Measurements from ENCODE around the gene CCDC92.
A peak's percentile ranks its signal among the peaks of the same experiment; 100 is the strongest.

CCDC92 gene, protein sequence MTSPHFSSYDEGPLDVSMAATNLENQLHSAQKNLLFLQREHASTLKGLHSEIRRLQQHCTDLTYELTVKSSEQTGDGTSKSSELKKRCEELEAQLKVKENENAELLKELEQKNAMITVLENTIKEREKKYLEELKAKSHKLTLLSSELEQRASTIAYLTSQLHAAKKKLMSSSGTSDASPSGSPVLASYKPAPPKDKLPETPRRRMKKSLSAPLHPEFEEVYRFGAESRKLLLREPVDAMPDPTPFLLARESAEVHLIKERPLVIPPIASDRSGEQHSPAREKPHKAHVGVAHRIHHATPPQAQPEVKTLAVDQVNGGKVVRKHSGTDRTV

GRCh38 chr12:123972457-123973401 lies at the start of gene CCDC92, which contains the start of gene ZNF664:
Gene CCDC92 (minus strand): TSS chr12:123972831. CDS start chr12:123944305, 28,526 bp downstream.
Gene ZNF664 (plus strand): TSS chr12:123973215. CDS start chr12:124012145, 38,930 bp downstream.
- Mint-ChIP-seq H3K27me3 (no peaks in the 10 kb centered on the region), H3K9me3 (no peaks in the 10 kb centered on the region), H3K4me1 (peaks cover 10 to 25% of the 10 kb centered on the region in 2 donors), H3K36me3 (peaks cover 9 to 12% of the 10 kb centered on the region in 2 donors), H3K27ac (peak within 1 kb of the TSS; percentile 89), H3K4me3 (peak within 1 kb of the TSS; percentile 89 to 91)
- DNase-seq, result peak; percentile 92
- peak; percentile 87 to 90 for ATAC-seq (replicated peaks)

- no peak overlapping the region for H3K4me3 Mint-ChIP-seq
- H3K36me3 Mint-ChIP-seq, result no peaks in the 10 kb centered on the region
- H3K9me3 Mint-ChIP-seq, result no peaks in the 10 kb centered on the region
- peaks cover 13 to 21% of the 10 kb centered on the region in 2 donors for H3K4me1 Mint-ChIP-seq
- no peak for ATAC-seq (replicated peaks)
- H3K27me3 Mint-ChIP-seq, result peaks cover 0 to under 1% of the 10 kb centered on the region in 2 donors
- no peak for DNase-seq
- peak overlapping the region; percentile 10 for H3K27ac Mint-ChIP-seq
These were observed 49.5 kb upstream of the CCDC92 start for GRCh38 chr12:124022161-124022560.

GRCh38 chr12:124021007-124021406 lies 48.4 kb upstream of the CCDC92 start:
- H3K4me3 Mint-ChIP-seq, result no peak overlapping the region
- H3K9me3 Mint-ChIP-seq, result no peaks in the 10 kb centered on the region
- H3K27me3 Mint-ChIP-seq, result no peaks in the 10 kb centered on the region
- H3K36me3 Mint-ChIP-seq, result peaks cover 0 to 2% of the 10 kb centered on the region in 2 donors
- peaks cover 13 to 21% of the 10 kb centered on the region in 2 donors for H3K4me1 Mint-ChIP-seq
- DNase-seq (no peak), ATAC-seq (replicated peaks) (no peak)
- no peak overlapping the region for H3K27ac Mint-ChIP-seq

DNA sequence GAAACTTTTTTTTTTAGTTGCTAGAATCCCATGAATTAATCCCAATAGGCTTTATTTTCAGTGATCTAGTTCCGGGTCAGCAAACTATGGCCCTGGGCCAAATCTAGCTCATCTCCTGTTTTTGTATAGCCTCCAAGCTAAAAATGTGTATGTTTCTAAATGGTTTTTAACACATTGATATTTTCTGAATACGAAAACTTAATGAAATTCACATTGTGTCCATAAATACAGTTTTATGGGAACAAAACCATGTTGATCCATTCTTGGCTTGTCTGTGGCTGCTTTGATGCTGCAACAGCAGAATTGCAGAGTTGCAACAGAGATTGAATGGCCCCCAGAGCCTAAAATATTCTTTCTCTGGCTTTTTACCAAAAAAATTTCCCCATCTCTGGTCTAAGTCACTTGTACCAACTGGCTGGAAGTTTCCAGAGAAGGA lies 47.9 kb upstream of the CCDC92 start:
- Mint-ChIP-seq H3K9me3 (no peaks in the 10 kb centered on the region), H3K4me3 (no peak overlapping the region), H3K27me3 (no peaks in the 10 kb centered on the region), H3K27ac (no peak overlapping the region), H3K4me1 (peaks cover 12 to 16% of the 10 kb centered on the region in 2 donors), H3K36me3 (peaks cover 0 to 2% of the 10 kb centered on the region in 2 donors)
- DNase-seq (no peak), ATAC-seq (replicated peaks) (no peak)

DNA sequence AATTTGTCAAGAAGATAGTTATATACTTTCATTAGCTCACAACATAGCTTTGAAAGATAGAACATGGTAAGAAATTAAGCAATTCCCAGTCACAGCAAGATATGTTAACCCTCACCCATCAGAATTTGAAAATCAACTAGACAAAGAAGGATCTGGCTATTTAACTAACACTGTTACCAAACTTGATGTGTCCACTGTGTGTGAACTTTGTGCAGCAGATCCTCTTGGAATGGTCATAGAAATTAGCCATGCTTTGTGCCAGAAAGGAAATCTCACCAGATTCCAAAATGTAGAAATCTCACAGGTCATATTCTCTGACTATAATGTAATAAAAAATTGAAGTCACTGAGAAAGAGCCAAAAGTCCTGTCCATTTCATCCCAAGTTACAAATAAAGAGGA lies 46.5 kb upstream of the CCDC92 start:
- Mint-ChIP-seq H3K27me3 (no peaks in the 10 kb centered on the region), H3K9me3 (no peaks in the 10 kb centered on the region)

GRCh38 chr12:124018539-124018938 lies 45.9 kb upstream of the CCDC92 start:
- Mint-ChIP-seq H3K4me1 (peaks cover 5 to 8% of the 10 kb centered on the region in 2 donors), H3K36me3 (peaks cover 10 to 14% of the 10 kb centered on the region in 2 donors), H3K4me3 (no peak overlapping the region), H3K27me3 (no peaks in the 10 kb centered on the region), H3K27ac (no peak overlapping the region), H3K9me3 (no peaks in the 10 kb centered on the region)
- ATAC-seq (replicated peaks), result no peak
- no peak for DNase-seq

More for the DNA sequence above, 46.5 kb upstream of the CCDC92 start:
- peaks cover 6 to 8% of the 10 kb centered on the region in 2 donors for H3K4me1 Mint-ChIP-seq
- H3K4me3 Mint-ChIP-seq, result no peak overlapping the region
- DNase-seq (no peak), ATAC-seq (replicated peaks) (no peak)
- no peak overlapping the region for H3K27ac Mint-ChIP-seq
- H3K36me3 Mint-ChIP-seq, result peaks cover 5 to 8% of the 10 kb centered on the region in 2 donors

- Mint-ChIP-seq H3K4me3 (no peak overlapping the region), H3K27me3 (no peaks in the 10 kb centered on the region), H3K9me3 (no peaks in the 10 kb centered on the region), H3K4me1 (peaks cover 5 to 8% of the 10 kb centered on the region in 2 donors), H3K36me3 (peaks cover 18 to 27% of the 10 kb centered on the region in 2 donors), H3K27ac (no peak overlapping the region)
- ATAC-seq (replicated peaks) (no peak), DNase-seq (no peak)
These were observed 44.4 kb upstream of the CCDC92 start for GRCh38 chr12:124017064-124017463.

DNA sequence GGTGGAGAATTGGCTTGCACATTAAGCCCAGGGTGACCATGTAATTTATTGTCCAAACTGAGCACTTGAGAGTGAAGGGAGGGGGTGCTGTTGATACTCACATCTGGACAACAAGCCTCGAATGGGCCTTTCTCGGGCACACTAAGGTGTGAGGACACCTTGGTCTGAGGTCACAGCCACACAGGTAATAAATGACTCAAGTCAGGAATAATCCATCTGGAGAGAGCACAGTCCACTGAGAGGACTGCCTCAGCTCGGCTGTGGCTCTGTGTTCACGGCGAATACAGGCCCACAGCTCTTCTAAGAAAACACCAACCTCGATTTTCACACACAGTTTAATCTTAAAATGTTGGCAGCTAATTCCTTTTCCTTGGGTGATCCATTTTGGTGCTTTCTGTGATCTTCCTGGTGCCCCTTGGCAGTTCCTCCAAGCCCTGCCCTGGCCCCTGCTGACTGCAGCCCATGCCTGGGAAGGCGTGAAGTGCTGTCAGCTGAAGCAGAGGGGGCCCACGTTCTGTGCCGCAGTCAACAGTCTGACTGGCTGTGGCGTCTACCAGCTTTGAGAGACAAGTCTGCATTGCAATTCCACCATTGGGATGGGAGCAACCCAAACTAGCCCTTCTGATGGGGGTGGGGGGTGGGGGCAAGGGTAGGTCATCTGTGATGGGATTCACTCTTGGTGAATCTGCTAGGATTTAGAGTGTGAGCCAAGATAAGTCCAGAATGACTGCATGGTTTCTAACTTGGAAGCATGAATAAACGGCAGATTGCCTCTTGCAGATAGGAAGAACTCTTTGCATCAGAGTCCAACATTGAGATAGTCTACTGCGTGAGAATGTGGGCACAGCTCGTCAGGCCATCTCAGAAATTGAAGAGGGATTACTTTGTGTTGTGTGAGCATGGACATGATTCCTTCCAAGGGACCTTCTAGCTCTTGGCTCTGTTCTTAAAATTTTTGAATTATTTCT lies 43.1 kb upstream of the CCDC92 start:
- no peaks in the 10 kb centered on the region for H3K27me3 Mint-ChIP-seq
- H3K9me3 Mint-ChIP-seq, result no peaks in the 10 kb centered on the region
- H3K4me1 Mint-ChIP-seq, result peaks cover 5 to 8% of the 10 kb centered on the region in 2 donors
- peaks cover 24 to 37% of the 10 kb centered on the region in 2 donors for H3K36me3 Mint-ChIP-seq
- H3K4me3 Mint-ChIP-seq, result no peak overlapping the region
- no peak overlapping the region for H3K27ac Mint-ChIP-seq
- DNase-seq (no peak), ATAC-seq (replicated peaks) (no peak)

DNA sequence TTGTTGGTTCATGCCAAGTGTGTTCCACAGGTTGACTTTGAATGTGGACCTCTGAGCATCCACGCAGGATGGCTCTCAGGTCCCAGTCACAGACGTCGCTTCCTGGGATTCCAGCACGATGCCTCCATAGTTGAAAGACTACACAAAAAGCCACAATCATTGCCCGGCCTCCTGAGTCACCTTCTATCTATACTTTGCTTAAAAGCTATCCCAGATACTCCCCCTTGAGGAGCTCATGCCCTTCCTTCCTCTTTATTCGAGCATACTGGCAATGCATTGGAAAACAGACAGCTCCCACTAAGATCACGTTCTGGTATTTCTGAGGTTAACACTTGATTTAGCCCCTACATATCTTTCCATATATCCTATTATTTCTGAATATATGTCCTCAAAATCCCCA lies 40.4 kb upstream of the CCDC92 start:
- no peak overlapping the region for H3K4me3 Mint-ChIP-seq
- H3K36me3 Mint-ChIP-seq, result peaks cover 31 to 49% of the 10 kb centered on the region in 2 donors
- DNase-seq, result no peak

DNA sequence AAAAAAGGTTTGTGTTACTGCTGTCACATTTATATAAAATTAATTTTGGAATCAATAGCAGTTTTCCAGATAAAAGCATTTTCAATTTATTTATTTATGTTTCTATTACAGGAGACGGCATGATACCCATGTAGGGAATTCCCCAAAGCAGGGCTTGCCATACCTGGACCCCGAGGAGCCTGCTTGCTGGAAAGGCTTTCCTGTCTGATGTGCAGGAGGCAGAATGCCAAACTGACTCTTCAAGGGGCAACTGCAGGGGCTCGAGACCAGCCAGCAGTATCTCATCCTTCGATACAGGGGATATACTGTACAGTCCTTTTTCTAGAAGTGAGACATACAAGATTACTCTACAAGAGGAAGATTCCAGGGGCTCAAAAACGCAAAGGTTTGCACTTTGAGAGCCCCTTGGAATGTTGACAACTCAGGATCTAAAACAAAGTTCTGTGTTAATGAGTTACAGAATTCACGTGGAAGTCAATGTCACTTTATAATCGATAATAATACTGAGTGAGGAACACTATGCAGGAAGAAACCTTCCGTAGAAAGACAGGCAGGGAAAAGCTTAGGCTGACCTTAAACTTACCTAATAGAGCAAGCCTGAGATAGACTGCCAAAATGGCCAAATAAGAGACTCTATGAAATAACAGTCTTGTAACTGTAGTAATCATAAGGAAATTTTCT lies 38.9 kb upstream of the CCDC92 start:
- Mint-ChIP-seq H3K27me3 (no peaks in the 10 kb centered on the region), H3K27ac (no peak overlapping the region), H3K4me1 (peaks cover 13 to 18% of the 10 kb centered on the region in 2 donors), H3K4me3 (no peak overlapping the region), H3K9me3 (no peaks in the 10 kb centered on the region), H3K36me3 (peaks cover 34 to 56% of the 10 kb centered on the region in 2 donors)
- DNase-seq (no peak), ATAC-seq (replicated peaks) (no peak)

More for the DNA sequence above, 40.4 kb upstream of the CCDC92 start:
- Mint-ChIP-seq H3K4me1 (peaks cover 3 to 7% of the 10 kb centered on the region in 2 donors), H3K27me3 (no peaks in the 10 kb centered on the region), H3K9me3 (no peaks in the 10 kb centered on the region), H3K27ac (peak overlapping the region; percentile 22)
- ATAC-seq (replicated peaks), result no peak

- no peak overlapping the region for H3K27ac Mint-ChIP-seq
- H3K4me3 Mint-ChIP-seq, result no peak overlapping the region
- no peaks in the 10 kb centered on the region for H3K27me3 Mint-ChIP-seq
- peaks cover 38 to 64% of the 10 kb centered on the region in 2 donors for H3K36me3 Mint-ChIP-seq
- H3K9me3 Mint-ChIP-seq, result no peaks in the 10 kb centered on the region
- DNase-seq (no peak), ATAC-seq (replicated peaks) (no peak)
- H3K4me1 Mint-ChIP-seq, result peaks cover 21 to 27% of the 10 kb centered on the region in 2 donors
These were observed 38.1 kb upstream of the CCDC92 start for GRCh38 chr12:124010687-124011086.

- Mint-ChIP-seq H3K4me1 (peaks cover 24 to 31% of the 10 kb centered on the region in 2 donors), H3K27me3 (no peaks in the 10 kb centered on the region), H3K4me3 (no peak overlapping the region), H3K27ac (no peak overlapping the region), H3K9me3 (no peaks in the 10 kb centered on the region), H3K36me3 (peaks cover 38 to 62% of the 10 kb centered on the region in 2 donors)
- DNase-seq, result no peak
- no peak for ATAC-seq (replicated peaks)
These were observed 37.1 kb upstream of the CCDC92 start for GRCh38 chr12:124009781-124010180.

GRCh38 chr12:124008595-124008994 lies 36.0 kb upstream of the CCDC92 start:
- DNase-seq (no peak), ATAC-seq (replicated peaks) (no peak)
- Mint-ChIP-seq H3K4me1 (peaks cover 24 to 31% of the 10 kb centered on the region in 2 donors), H3K9me3 (no peaks in the 10 kb centered on the region), H3K36me3 (peaks cover 32 to 53% of the 10 kb centered on the region in 2 donors), H3K27ac (no peak overlapping the region), H3K4me3 (no peak overlapping the region), H3K27me3 (no peaks in the 10 kb centered on the region)
